ENCODE results near the gene PCNT.

DNA sequence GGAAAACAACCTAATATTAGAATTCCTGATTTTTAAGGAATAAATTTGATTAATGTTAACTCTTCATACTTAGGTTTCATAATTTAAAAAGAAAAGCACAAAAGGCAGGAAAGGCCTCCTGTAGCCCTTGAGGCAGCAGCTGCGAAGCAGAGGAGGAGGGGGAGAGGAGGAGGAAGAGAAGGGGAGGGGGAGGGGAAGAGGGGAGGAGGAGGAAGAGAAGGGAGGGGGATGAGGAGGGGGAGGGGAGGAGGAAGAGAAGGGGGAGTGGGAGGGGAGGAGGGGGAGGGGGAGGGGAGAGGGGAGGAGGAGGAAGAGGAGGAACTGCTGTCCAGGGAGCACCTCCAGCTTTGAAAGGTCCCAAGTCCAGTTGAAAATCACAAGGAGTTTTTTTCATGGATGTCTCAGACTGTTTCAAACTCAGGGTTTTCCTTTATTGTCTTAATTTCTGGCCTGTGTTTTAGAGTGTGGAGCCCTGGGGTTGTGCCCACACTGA lies 99.6 kb downstream of the PCNT start:
- no peak for TF ChIP-seq CTCF (IDR thresholded peaks at IDR 0.05)
- no peak for TF ChIP-seq EZH2 (IDR thresholded peaks at IDR 0.05; ENCODE audit: borderline replicate concordance, insufficient read depth, low read depth, low read length, poor library complexity, severe bottlenecking)

All from B cell (primary cell).